Measurements from ENCODE around the gene LAMA3. TPM values are rescaled to one million over a fixed set of nuclear protein-coding genes. Genes with fewer than 3 reads are reported as not detected.

Gene LAMA3
- total RNA-seq, 1 donor: 5.2 TPM

DNA sequence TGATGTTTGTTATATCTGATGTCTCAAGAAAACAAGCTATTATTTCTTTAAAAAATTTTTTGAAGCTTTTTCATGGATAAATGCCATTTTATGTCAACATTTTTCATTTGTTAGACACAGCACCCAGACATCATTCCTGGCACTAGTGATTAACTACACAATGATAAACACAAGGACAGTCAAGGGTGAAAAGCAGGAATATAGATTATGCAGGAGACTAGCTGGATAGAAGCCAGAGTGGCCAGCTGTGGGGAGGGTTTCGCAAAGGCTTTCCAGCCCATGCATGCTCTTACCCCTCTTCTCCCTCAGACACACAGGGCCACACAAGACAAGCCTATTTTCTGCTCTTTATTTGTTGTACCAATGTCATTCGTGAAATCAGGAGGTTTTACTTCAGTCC lies 198.2 kb downstream of the LAMA3 start:
- TF ChIP-seq CTCF (IDR thresholded peaks at IDR 0.05; ENCODE audit: insufficient read depth, low read depth, low read length): no peak
- no peak overlapping the region for H3K4me3 ChIP-seq (ENCODE audit: low read depth, low read length)
- DNase-seq (ENCODE audit: low read depth): peak; percentile 28

GRCh38 chr18:23888881-23889280 lies 199.6 kb downstream of the LAMA3 start:
- no peak for TF ChIP-seq CTCF (IDR thresholded peaks at IDR 0.05; ENCODE audit: insufficient read depth, low read depth, low read length)
- no peak for DNase-seq (ENCODE audit: low read depth)
- H3K4me3 ChIP-seq (ENCODE audit: low read depth, low read length): no peak overlapping the region

- no peak overlapping the region for H3K4me3 ChIP-seq (ENCODE audit: low read depth, low read length)
- no peak for DNase-seq (ENCODE audit: low read depth)
- TF ChIP-seq CTCF (IDR thresholded peaks at IDR 0.05; ENCODE audit: insufficient read depth, low read depth, low read length): no peak
Measured at GRCh38 chr18:23889907-23890306, 200.7 kb downstream of the LAMA3 start.

GRCh38 chr18:23890589-23890988 lies 201.3 kb downstream of the LAMA3 start:
- TF ChIP-seq CTCF (IDR thresholded peaks at IDR 0.05; ENCODE audit: insufficient read depth, low read depth, low read length): no peak
- no peak for DNase-seq (ENCODE audit: low read depth)
- no peak overlapping the region for H3K4me3 ChIP-seq (ENCODE audit: low read depth, low read length)

- DNase-seq (ENCODE audit: low read depth): no peak
- no peak overlapping the region for H3K4me3 ChIP-seq (ENCODE audit: low read depth, low read length)
- no peak for TF ChIP-seq CTCF (IDR thresholded peaks at IDR 0.05; ENCODE audit: insufficient read depth, low read depth, low read length)
Measured at GRCh38 chr18:23893653-23894052, 204.4 kb downstream of the LAMA3 start.

- no peak for DNase-seq (ENCODE audit: low read depth)
- TF ChIP-seq CTCF (IDR thresholded peaks at IDR 0.05; ENCODE audit: insufficient read depth, low read depth, low read length): no peak
- H3K4me3 ChIP-seq (ENCODE audit: low read depth, low read length): no peak overlapping the region
Measured at GRCh38 chr18:23894661-23895175, 205.5 kb downstream of the LAMA3 start.

- H3K4me3 ChIP-seq (ENCODE audit: low read depth, low read length): no peak overlapping the region
- no peak for DNase-seq (ENCODE audit: low read depth)
- TF ChIP-seq CTCF (IDR thresholded peaks at IDR 0.05; ENCODE audit: insufficient read depth, low read depth, low read length): no peak
Measured at GRCh38 chr18:23897291-23897690, 208.0 kb downstream of the LAMA3 start.
